OCI-LY7 (cell line): ENCODE results near the gene TMEM191C.
"Not testable (repeated sequence)": the region's sequence is repeated elsewhere in the genome, so short reads cannot be mapped to it uniquely, and the experiment has no call there.

ENCODE experiments used
- CTCF ChIP-seq: fragments of 200-600 bp; sonication (generic); conservative IDR thresholded peaks from 2 replicates; pipeline ENCODE4 v1.5.1; 2014; ENCODE audit warnings: mild to moderate bottlenecking, antibody characterized with exemption, low read length, moderate library complexity, mixed read lengths
- EZH2phosphoT487 ChIP-seq: fragments of 200-600 bp; sonication (generic); IDR thresholded peaks from 2 replicates; pipeline ENCODE4 v1.6.1; 2018; ENCODE audit warnings: low read depth, borderline replicate concordance, mild to moderate bottlenecking, mixed run types, antibody characterized with exemption, low read length, moderate library complexity, mixed read lengths

- not testable (repeated sequence) for TF ChIP-seq CTCF, EZH2phosphoT487
These were observed 26.5 kb upstream of the TMEM191C start for GRCh38 chr22:21440676-21441075.
